CD8-positive, alpha-beta memory T cell (primary cell): ENCODE measurements around the gene USP22. TPM values are rescaled to one million over a fixed set of nuclear protein-coding genes. Genes with fewer than 3 reads are reported as not detected.

Source experiments
- CTCF ChIA-PET: fragments of 350-600 bp; sonication (Branson Sonifier 250); formaldehyde crosslinking; loops from one replicate; lab custom pipeline; 2021; ENCODE audit warnings: antibody characterized with exemption; lab: Charles Lee
- POLR2A ChIA-PET: fragments of 350-600 bp; sonication (Branson Sonifier 250); formaldehyde crosslinking; loops from one replicate; lab custom pipeline; 2021; ENCODE audit warnings: antibody characterized with exemption; lab: Charles Lee
- DNase-seq, 5 donors: peaks; one replicate each; pipeline versions ENCODE4 v3.0.0 to v3.0.0-alpha.2; 2020 to 2022; ENCODE audit warnings: mixed read lengths in 1 of 5
- H3K27ac ChIP-seq: one replicate; pipeline ENCODE4 v1.7.0; 2013; ENCODE audit warnings: low read depth, mild to moderate bottlenecking, low read length, moderate library complexity
- H3K27me3 ChIP-seq: 2 replicates; pipeline ENCODE4 v1.7.0; 2013; ENCODE audit warnings: low read length, mild to moderate bottlenecking; ENCODE audit not compliant: insufficient read depth, poor library complexity, severe bottlenecking
- H3K36me3 ChIP-seq: 2 replicates; pipeline ENCODE4 v1.7.0; 2013; ENCODE audit warnings: mild to moderate bottlenecking, low read length, moderate library complexity; ENCODE audit not compliant: insufficient read depth
- H3K4me1 ChIP-seq: 2 replicates; pipeline ENCODE4 v1.7.0; 2013; ENCODE audit warnings: mild to moderate bottlenecking, low read length, moderate library complexity; ENCODE audit not compliant: insufficient read depth
- H3K4me3 ChIP-seq: 2 replicates; pipeline ENCODE4 v1.7.0; 2013; ENCODE audit warnings: mild to moderate bottlenecking, low read length
- H3K9me3 ChIP-seq: 2 replicates; pipeline ENCODE4 v1.7.0; 2013; ENCODE audit warnings: mild to moderate bottlenecking, low read length
- H3K27ac Mint-ChIP-seq, 8 donors: one replicate each; pipeline ENCODE4 v1.8.0; 2020 to 2021; ENCODE audit warnings: mixed read lengths in 8 of 8, mild to moderate bottlenecking in 6 of 8, inconsistent platforms in 3 of 8, moderate library complexity in 3 of 8
- H3K27me3 Mint-ChIP-seq, 2 donors: one replicate each; pipeline ENCODE4 v1.8.0; 2020 to 2021; ENCODE audit warnings: mixed read lengths in 2 of 2, mild to moderate bottlenecking in 1 of 2, moderate library complexity in 1 of 2
- H3K36me3 Mint-ChIP-seq, 3 donors: one replicate each; pipeline ENCODE4 v1.8.0; 2020 to 2021; ENCODE audit warnings: mixed read lengths in 3 of 3, inconsistent platforms in 1 of 3, mild to moderate bottlenecking in 1 of 3
- H3K4me1 Mint-ChIP-seq, 3 donors: one replicate each; pipeline ENCODE4 v1.8.0; 2020 to 2021; ENCODE audit warnings: mixed read lengths in 3 of 3, inconsistent platforms in 1 of 3, mild to moderate bottlenecking in 1 of 3
- H3K4me3 Mint-ChIP-seq, 7 donors: one replicate each; pipeline ENCODE4 v1.8.0; 2020 to 2021; ENCODE audit warnings: mixed read lengths in 7 of 7, mild to moderate bottlenecking in 6 of 7, moderate library complexity in 4 of 7, inconsistent platforms in 2 of 7
- H3K9me3 Mint-ChIP-seq, 5 donors: one replicate each; pipeline ENCODE4 v1.8.0; 2020 to 2022; ENCODE audit warnings: mixed read lengths in 5 of 5, mild to moderate bottlenecking in 3 of 5, moderate library complexity in 2 of 5, inconsistent platforms in 1 of 5
- polyA plus RNA-seq: library from polyadenylated mRNA; unstranded; fragments of 300-500 nt; fragmentation: Illumina TruSeq; gene quantifications from one replicate; pipeline ENCODE4 v1.2.3, GENCODE V29; 2021
- total RNA-seq, 2 experiments: library from RNA; stranded (reverse); gene quantifications; one replicate each; pipeline ENCODE4 v1.2.3, GENCODE V29; 2021

USP22 gene
- total and polyA plus RNA-seq, 3 experiments from 2014 or later: 34.5 to 154 (median 146) TPM

GRCh38 chr17:20991276-20992037 is 51.4 kb downstream of the USP22 start:
- Histone ChIP-seq H3K36me3 (no peaks in the 10 kb centered on the region), H3K27ac (no peak overlapping the region), H3K9me3 (no peaks in the 10 kb centered on the region), H3K27me3 (no peaks in the 10 kb centered on the region), H3K4me3 (no peak overlapping the region), H3K4me1 (no peaks in the 10 kb centered on the region)
- ChIA-PET POLR2A (no interaction called here), CTCF (no interaction called here)
- H3K4me1 Mint-ChIP-seq: peaks cover 0 to 3% (median 0%) of the 10 kb centered on the region in 3 donors
- H3K4me3 Mint-ChIP-seq: no peak overlapping the region
- no peaks in the 10 kb centered on the region for H3K27me3 Mint-ChIP-seq
- no peaks in the 10 kb centered on the region for H3K36me3 Mint-ChIP-seq
- peak overlapping the region in 2 of 8 donors; percentile 22 to 58 for H3K27ac Mint-ChIP-seq
- no peak for DNase-seq
- H3K9me3 Mint-ChIP-seq: no peaks in the 10 kb centered on the region

GRCh38 chr17:20989991-20990855 is 52.6 kb downstream of the USP22 start:
- H3K36me3 Mint-ChIP-seq: no peaks in the 10 kb centered on the region
- H3K27ac Mint-ChIP-seq: peak overlapping the region in 2 of 8 donors; percentile 1 to 26
- Histone ChIP-seq H3K36me3 (no peaks in the 10 kb centered on the region), H3K9me3 (no peaks in the 10 kb centered on the region), H3K27ac (no peak overlapping the region), H3K4me1 (no peaks in the 10 kb centered on the region), H3K4me3 (no peak overlapping the region), H3K27me3 (no peaks in the 10 kb centered on the region)
- ChIA-PET POLR2A (no interaction called here), CTCF (no interaction called here)
- H3K9me3 Mint-ChIP-seq: no peaks in the 10 kb centered on the region
- H3K4me3 Mint-ChIP-seq: peak overlapping the region in 1 of 7 donors; percentile 74
- no peaks in the 10 kb centered on the region for H3K27me3 Mint-ChIP-seq
- H3K4me1 Mint-ChIP-seq: peaks cover 0 to 3% (median 0%) of the 10 kb centered on the region in 3 donors
- no peak for DNase-seq

- Histone ChIP-seq H3K9me3 (no peaks in the 10 kb centered on the region), H3K4me1 (no peaks in the 10 kb centered on the region), H3K27me3 (no peaks in the 10 kb centered on the region), H3K4me3 (no peak overlapping the region), H3K36me3 (no peaks in the 10 kb centered on the region), H3K27ac (no peak overlapping the region)
- Mint-ChIP-seq H3K27ac (no peak overlapping the region), H3K27me3 (no peaks in the 10 kb centered on the region), H3K36me3 (no peaks in the 10 kb centered on the region), H3K4me1 (peaks cover 0 to 3% (median 0%) of the 10 kb centered on the region in 3 donors), H3K4me3 (no peak overlapping the region), H3K9me3 (no peaks in the 10 kb centered on the region)
- no peak for DNase-seq
- POLR2A ChIA-PET: no interaction called here
- CTCF ChIA-PET: no interaction called here
These were observed 53.3 kb downstream of the USP22 start for GRCh38 chr17:20989481-20989880.

- Histone ChIP-seq H3K4me3 (no peak overlapping the region), H3K4me1 (no peaks in the 10 kb centered on the region), H3K9me3 (no peaks in the 10 kb centered on the region), H3K27ac (no peak overlapping the region), H3K36me3 (no peaks in the 10 kb centered on the region), H3K27me3 (no peaks in the 10 kb centered on the region)
- ChIA-PET POLR2A (no interaction called here), CTCF (no interaction called here)
- H3K27me3 Mint-ChIP-seq: no peaks in the 10 kb centered on the region
- no peak overlapping the region for H3K4me3 Mint-ChIP-seq
- no peak for DNase-seq
- no peaks in the 10 kb centered on the region for H3K9me3 Mint-ChIP-seq
- peaks cover 0 to 3% (median 0%) of the 10 kb centered on the region in 3 donors for H3K4me1 Mint-ChIP-seq
- H3K36me3 Mint-ChIP-seq: no peaks in the 10 kb centered on the region
- H3K27ac Mint-ChIP-seq: no peak overlapping the region
These were observed 53.9 kb downstream of the USP22 start for GRCh38 chr17:20988896-20989295.

- Histone ChIP-seq H3K4me1 (no peaks in the 10 kb centered on the region), H3K27ac (no peak overlapping the region), H3K36me3 (no peaks in the 10 kb centered on the region), H3K27me3 (no peaks in the 10 kb centered on the region), H3K9me3 (no peaks in the 10 kb centered on the region), H3K4me3 (no peak overlapping the region)
- Mint-ChIP-seq H3K27me3 (no peaks in the 10 kb centered on the region), H3K4me1 (peaks cover 0 to under 1% (median 0%) of the 10 kb centered on the region in 3 donors), H3K9me3 (no peaks in the 10 kb centered on the region), H3K36me3 (no peaks in the 10 kb centered on the region), H3K4me3 (no peak overlapping the region), H3K27ac (no peak overlapping the region)
- DNase-seq: no peak
- ChIA-PET CTCF (interaction anchor here (0.5 kb wide), 1 partner anchor 996 kb away, joined by 3 read pairs; no protein-coding TSS in a partner anchor), POLR2A (no interaction called here)
These were observed 54.7 kb downstream of the USP22 start for GRCh38 chr17:20988001-20988636.

GRCh38 chr17:20987511-20987910 is 55.3 kb downstream of the USP22 start:
- Histone ChIP-seq H3K27ac (no peak overlapping the region), H3K9me3 (no peaks in the 10 kb centered on the region), H3K36me3 (no peaks in the 10 kb centered on the region), H3K4me3 (no peak overlapping the region), H3K4me1 (no peaks in the 10 kb centered on the region), H3K27me3 (no peaks in the 10 kb centered on the region)
- H3K36me3 Mint-ChIP-seq: no peaks in the 10 kb centered on the region
- H3K9me3 Mint-ChIP-seq: no peaks in the 10 kb centered on the region
- peaks cover 0 to 2% of the 10 kb centered on the region in 2 donors for H3K27me3 Mint-ChIP-seq
- no peaks in the 10 kb centered on the region for H3K4me1 Mint-ChIP-seq
- H3K4me3 Mint-ChIP-seq: no peak overlapping the region
- CTCF ChIA-PET: interaction anchor here (0.5 kb wide), 1 partner anchor 995 kb away, joined by 3 read pairs; no protein-coding TSS in a partner anchor
- POLR2A ChIA-PET: no interaction called here
- no peak for DNase-seq
- no peak overlapping the region for H3K27ac Mint-ChIP-seq

- ChIA-PET CTCF (no interaction called here), POLR2A (no interaction called here)
- H3K36me3 ChIP-seq: no peaks in the 10 kb centered on the region
- no peak overlapping the region for H3K27ac Mint-ChIP-seq
- no peaks in the 10 kb centered on the region for H3K4me1 ChIP-seq
- no peaks in the 10 kb centered on the region for H3K4me1 Mint-ChIP-seq
- H3K4me3 Mint-ChIP-seq: no peak overlapping the region
- no peaks in the 10 kb centered on the region for H3K9me3 Mint-ChIP-seq
- no peaks in the 10 kb centered on the region for H3K36me3 Mint-ChIP-seq
- no peaks in the 10 kb centered on the region for H3K9me3 ChIP-seq
- DNase-seq: no peak
- no peak overlapping the region for H3K4me3 ChIP-seq
- no peaks in the 10 kb centered on the region for H3K27me3 ChIP-seq
- H3K27me3 Mint-ChIP-seq: peaks cover 3 to 4% of the 10 kb centered on the region in 2 donors
- no peak overlapping the region for H3K27ac ChIP-seq
These were observed 55.9 kb downstream of the USP22 start for GRCh38 chr17:20986767-20987510.
